Effector CD8-positive, alpha-beta T cell (primary cell): ENCODE results near the gene OR51A7.
"Not testable (repeated sequence)": the region's sequence is repeated elsewhere in the genome, so short reads cannot be mapped to it uniquely, and the experiment has no call there.

Experiments used
- DNase-seq: peaks from one replicate; lab custom pipeline; 2025; lab: John Stamatoyannopoulos, UW

OR51A7 gene

GRCh38 chr11:4955613-4956012 is 52.0 kb downstream of the OR51A7 start, which contains the start of gene OR51A2:
Gene OR51A2, minus strand, starts transcription at chr11:4955713. Its CDS starts 0 bp downstream, at chr11:4955713.
- not testable (repeated sequence) for DNase-seq

- no peak for DNase-seq
These were observed 53.8 kb downstream of the OR51A7 start for GRCh38 chr11:4957396-4957795.
